ENCODE measurements around the gene SENP5.
"Not testable (repeated sequence)": the region's sequence is repeated elsewhere in the genome, so short reads cannot be mapped to it uniquely, and the experiment has no call there.

The SENP5 gene, protein sequence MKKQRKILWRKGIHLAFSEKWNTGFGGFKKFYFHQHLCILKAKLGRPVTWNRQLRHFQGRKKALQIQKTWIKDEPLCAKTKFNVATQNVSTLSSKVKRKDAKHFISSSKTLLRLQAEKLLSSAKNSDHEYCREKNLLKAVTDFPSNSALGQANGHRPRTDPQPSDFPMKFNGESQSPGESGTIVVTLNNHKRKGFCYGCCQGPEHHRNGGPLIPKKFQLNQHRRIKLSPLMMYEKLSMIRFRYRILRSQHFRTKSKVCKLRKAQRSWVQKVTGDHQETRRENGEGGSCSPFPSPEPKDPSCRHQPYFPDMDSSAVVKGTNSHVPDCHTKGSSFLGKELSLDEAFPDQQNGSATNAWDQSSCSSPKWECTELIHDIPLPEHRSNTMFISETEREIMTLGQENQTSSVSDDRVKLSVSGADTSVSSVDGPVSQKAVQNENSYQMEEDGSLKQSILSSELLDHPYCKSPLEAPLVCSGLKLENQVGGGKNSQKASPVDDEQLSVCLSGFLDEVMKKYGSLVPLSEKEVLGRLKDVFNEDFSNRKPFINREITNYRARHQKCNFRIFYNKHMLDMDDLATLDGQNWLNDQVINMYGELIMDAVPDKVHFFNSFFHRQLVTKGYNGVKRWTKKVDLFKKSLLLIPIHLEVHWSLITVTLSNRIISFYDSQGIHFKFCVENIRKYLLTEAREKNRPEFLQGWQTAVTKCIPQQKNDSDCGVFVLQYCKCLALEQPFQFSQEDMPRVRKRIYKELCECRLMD

DNA sequence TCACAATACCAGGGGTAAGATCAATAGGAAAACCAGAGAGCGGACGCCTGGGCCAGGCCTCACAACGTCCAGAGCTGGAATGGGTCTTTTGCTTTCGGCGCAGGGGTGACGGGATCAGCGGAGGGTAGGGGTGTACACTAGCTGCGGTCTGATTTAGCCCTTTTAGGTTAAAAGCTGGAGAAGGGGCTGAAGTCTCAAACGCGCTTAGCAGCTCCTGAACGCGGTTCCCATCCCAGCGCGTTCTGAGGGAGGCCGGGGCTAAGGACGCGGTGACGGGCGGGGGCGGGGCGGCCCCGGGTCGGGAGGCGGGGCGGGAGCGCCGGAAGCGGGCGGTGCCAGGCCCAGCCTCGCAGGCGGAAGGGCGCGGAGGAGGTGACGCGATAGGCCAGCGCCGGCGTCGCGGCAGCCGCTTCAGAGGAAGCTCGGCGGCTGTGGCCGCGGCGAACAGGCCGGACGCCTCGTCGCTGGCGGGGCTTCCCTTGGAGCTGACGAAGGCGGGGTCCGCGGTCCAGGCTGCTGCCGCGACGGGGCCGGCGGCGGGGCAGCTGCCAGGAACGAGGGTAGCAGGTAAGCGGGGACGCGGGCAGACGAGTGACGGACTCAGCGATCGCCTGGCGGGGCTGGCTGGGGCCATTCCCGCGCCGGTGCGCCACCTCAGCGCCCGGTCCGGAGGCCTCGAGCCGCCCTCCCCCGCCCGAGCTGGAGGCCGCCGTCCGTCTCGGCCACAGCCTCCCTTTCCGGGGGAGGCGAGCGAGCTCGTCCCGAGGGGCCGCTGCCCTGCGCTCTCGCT is at the start of gene SENP5:
Gene SENP5, plus strand, starts transcription at position 414 of the 790 bp plus-strand sequence. CDS start 17,262 bp downstream, outside the sequence.
- DNase-seq, result peak; percentile 96

GRCh38 chr3:196821806-196822355 is 45.8 kb upstream of the SENP5 start:
- DNase-seq, result no peak

- not testable (repeated sequence) for DNase-seq
These were observed 38.1 kb upstream of the SENP5 start for GRCh38 chr3:196829651-196830050.

- no peak for DNase-seq
These were observed 32.6 kb upstream of the SENP5 start for GRCh38 chr3:196835086-196835485.

GRCh38 chr3:196836626-196837025 is 31.1 kb upstream of the SENP5 start:
- DNase-seq, result not testable (repeated sequence)

GRCh38 chr3:196837819-196838420 is 29.8 kb upstream of the SENP5 start:
- DNase-seq, result peak; percentile 89

DNA sequence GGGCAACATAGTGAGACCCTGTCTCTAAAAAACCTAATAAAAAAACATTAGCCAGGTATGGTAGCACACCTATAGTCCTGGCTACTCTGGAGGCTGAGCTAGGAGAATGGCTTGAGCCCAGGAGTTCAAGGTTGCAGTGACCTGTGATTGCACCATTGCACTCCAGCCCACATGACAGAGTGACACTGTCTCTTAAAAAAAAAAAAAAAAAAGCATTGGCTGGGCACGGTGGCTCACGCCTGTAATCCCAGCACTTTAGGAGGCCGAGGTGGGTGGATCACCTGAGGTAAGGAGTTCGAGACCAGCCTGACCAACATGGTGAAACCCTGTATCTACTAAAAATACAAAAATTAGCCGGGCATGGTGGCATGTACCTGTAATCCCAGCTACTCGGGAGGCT is 28.4 kb upstream of the SENP5 start:
- not testable (repeated sequence) for DNase-seq

DNA sequence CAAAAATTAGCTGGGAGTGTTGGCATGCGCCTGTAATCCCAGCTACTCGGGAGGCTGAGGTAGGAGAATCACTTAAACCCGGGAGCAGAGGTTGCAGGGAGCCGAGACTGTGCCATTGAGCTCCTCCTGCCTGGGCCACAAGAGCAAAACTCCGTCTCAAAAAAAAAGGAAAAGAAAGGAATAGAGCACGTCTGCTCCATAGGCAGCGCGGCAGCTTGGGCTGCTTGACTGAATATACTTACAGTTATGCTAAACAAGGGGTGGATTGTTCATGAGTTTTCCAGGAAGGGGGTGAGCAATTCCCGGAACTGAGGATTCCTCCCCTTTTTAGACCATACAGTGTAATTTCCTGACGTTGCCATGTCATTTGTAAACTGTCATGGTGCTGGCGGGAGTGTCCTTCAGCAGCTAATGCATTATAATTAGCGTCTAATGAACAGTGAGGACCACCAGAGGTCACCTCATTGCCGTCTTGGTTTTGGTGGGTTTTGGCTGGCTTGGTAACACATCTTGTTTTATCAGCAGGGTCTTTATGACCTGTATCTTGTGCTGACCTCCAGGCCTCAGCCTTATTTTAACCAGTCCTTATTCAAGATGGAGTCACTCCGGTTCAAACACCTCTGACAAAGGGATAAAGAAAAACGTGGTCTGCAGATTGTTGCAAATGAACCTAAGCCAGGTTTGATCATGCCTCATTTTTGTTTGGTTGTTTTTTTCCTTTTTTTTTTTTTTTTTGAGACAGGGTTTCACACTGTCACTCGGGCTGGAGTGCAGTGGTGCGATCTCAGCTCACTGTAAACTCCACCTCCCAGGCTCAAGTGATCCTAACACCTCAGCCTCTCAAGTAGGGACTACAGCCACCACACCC is 24.9 kb upstream of the SENP5 start:
- DNase-seq, result no peak

DNA sequence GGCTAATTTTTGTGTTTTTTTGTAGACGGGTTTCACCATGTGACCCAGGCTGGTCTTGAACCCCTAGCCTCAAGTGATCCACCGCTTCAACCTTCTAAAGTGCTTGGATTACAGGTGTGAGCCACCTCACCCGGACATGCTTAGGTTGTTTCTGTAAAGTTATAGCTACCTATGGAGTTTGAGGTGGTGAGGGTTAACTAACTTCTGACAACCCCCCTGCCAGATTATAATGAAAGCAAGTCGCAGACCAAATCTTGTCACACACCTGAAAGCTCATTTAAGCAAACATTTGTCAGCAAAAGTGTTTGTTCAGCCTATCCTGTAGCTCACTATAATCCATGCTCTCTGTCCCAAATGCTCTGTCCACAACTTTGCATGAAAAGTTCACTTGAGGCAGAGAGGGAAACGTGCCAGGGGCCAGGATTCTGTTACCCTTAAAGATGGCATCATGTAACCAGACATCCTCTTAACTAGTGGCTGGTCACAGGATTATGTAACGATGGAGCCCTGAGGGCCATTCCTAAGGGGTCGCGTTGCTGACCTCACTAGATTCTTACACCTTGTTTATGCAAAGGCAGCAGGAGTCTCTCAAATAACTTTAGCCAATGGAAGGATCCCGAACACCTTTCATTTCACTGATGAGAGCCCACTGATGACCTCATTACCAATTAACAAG is 24.1 kb upstream of the SENP5 start:
- DNase-seq, result no peak

- not testable (repeated sequence) for DNase-seq
These were observed 23.2 kb upstream of the SENP5 start for GRCh38 chr3:196844235-196845219.

GRCh38 chr3:196848375-196848774 is 19.3 kb upstream of the SENP5 start:
- DNase-seq, result not testable (repeated sequence)

DNA sequence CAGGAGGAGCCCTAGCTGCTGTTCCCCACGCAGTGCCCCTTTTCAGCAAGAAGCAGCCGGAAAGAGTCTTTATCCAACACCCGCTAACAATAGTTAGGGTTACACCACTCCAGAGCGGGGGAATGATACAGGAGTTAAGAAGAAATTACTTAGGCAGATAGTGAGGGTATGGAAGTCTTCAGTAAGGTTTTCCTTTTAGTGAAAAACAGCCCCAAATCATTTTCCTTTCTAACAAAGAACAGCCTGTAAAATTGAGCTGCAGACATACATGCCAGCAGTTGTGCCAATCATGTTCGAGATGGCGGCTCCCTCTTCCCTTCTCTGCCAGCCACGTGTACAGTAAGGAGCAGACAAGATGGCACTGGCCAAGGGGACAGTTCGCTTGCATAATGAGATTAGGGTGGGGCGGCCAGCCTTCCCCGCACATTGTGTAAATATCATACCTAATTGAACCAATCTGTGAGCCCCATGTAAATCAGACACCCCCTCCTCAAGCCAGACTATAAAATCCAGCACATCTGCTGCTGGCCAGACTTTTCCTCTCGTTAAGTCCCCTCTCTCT is 18.5 kb upstream of the SENP5 start:
- no peak for DNase-seq

GRCh38 chr3:196863000-196863399 is 4.7 kb upstream of the SENP5 start:
- peak; percentile 17 for DNase-seq

DNA sequence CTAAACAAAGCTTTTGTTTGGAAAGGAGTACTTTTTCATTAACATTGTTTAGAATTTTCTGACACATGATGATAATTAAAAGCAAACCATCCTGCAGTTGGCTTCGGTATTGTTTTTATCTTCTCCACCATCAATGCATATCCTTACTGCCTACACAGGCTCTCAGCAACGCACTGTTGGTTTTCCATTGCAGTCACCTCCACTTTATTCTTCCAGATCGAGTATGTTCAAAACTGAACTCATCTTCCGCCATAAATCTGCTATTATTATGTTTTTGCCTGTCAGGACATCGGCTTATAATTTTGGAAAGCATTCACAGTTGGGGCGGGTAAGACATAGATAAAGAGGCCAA is 589 bp upstream of the SENP5 start:
- DNase-seq, result no peak

DNA sequence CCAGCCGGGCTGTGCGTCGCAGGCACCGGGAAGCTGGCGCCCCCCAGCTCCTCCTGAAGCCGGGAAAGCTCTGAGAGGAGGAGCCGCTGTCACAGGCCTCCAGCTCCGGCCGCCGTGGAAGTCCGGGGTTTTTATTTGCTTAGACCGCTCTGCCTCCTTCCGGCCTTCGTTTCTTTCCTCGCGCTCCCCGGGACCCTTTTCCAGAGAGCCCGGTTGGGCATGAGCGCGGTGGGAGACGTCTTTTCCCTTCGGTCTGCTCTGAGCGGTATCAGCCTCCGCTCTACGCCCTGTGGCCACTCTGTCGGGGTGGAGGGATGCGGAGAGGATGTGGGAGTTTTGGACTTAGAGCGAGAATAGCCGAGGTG is 559 bp downstream of the SENP5 start:
- peak; percentile 70 for DNase-seq

GRCh38 chr3:196872316-196872715 is 4.6 kb downstream of the SENP5 start:
- no peak for DNase-seq

GRCh38 chr3:196874511-196875094 is 6.9 kb downstream of the SENP5 start:
- not testable (repeated sequence) for DNase-seq

DNA sequence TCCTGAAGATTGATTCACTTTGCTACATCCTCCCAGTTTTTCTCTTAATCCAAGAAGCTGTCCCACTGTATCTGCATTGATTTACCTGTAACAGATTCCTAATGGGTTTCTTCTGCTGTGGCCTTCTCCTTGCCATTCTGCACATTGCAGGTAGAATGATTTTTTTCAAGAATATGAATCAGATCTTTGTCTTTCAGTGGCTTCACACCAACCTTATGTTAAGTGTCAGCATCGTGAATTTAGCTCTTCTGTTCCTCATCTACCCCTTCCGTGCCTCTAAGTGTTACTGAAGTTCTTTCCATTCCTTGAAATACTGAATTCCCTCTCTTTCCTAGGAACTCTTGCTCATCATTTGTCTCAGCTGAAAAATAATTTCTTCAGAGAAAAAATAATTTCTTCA is 7.5 kb downstream of the SENP5 start:
- DNase-seq, result no peak

DNA sequence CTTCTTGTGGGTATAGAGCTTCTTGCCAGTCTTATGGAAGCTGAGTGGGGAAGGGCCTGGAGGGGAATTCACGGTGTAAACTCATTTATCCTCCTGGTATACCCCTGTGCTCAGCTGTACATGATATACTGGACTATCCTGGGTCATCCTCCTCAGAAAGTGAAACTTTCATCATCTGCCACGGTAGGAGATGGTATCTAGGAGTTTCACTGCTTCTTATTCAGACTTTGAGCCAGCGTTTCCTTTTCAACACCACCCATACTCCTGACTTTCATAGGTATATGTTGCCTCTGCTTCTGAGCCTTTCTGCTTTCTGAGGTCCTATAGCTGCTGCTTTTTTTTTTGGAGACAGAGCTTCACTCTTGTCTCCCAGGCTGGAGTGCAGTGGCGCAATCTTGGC is 15.6 kb downstream of the SENP5 start:
- DNase-seq, result no peak
